Loucy (cell line): Measurements from ENCODE around the gene MINDY4.

Source experiments
- H2AFZ ChIP-seq: fragments of 200-600 bp; sonication (generic); 2 replicates; pipeline ENCODE4 v1.6.0; 2016; ENCODE audit warnings: antibody characterized with exemption, mild to moderate bottlenecking, low read length, moderate library complexity
- H3F3A ChIP-seq: fragments of 200-600 bp; 2 replicates; pipeline ENCODE4 v1.6.0; 2016; ENCODE audit warnings: antibody characterized with exemption, low read depth, mild to moderate bottlenecking
- H3K27me3 ChIP-seq: fragments of 200-600 bp; sonication (generic); 2 replicates; pipeline ENCODE4 v1.6.1; 2014; ENCODE audit warnings: low read length, mild to moderate bottlenecking; ENCODE audit not compliant: insufficient read depth, poor library complexity, severe bottlenecking
- H3K36me3 ChIP-seq: fragments of 200-600 bp; sonication (generic); 2 replicates; pipeline ENCODE4 v1.6.1; 2016; ENCODE audit warnings: low read length; ENCODE audit not compliant: insufficient read depth
- H3K4me1 ChIP-seq: fragments of 200-600 bp; sonication (generic); 2 replicates; pipeline ENCODE4 v1.5.1; 2014; ENCODE audit warnings: low read length, mild to moderate bottlenecking; ENCODE audit not compliant: insufficient read depth, poor library complexity, severe bottlenecking
- H3K4me2 ChIP-seq: fragments of 200-600 bp; sonication (generic); 2 replicates; pipeline ENCODE4 v1.6.0; 2014; ENCODE audit warnings: antibody characterized with exemption, low read length, low read depth, mild to moderate bottlenecking; ENCODE audit not compliant: poor library complexity, severe bottlenecking
- H3K4me3 ChIP-seq: fragments of 200-600 bp; sonication (generic); 2 replicates; pipeline ENCODE4 v1.5.1; 2014; ENCODE audit warnings: low read length, mild to moderate bottlenecking, mixed read lengths; ENCODE audit not compliant: poor library complexity, severe bottlenecking
- H3K79me2 ChIP-seq: fragments of 200-600 bp; sonication (generic); 2 replicates; pipeline ENCODE4 v1.6.1; 2014; ENCODE audit warnings: low read length; ENCODE audit not compliant: insufficient read depth
- H3K9ac ChIP-seq: fragments of 200-600 bp; sonication (generic); 2 replicates; pipeline ENCODE4 v1.6.0; 2014; ENCODE audit warnings: mild to moderate bottlenecking, low read depth, low read length, moderate library complexity; ENCODE audit not compliant: poor library complexity, severe bottlenecking
- H3K9me2 ChIP-seq: fragments of 200-600 bp; sonication (generic); replicated peaks from 2 replicates; pipeline ENCODE4 v1.6.1; 2016; ENCODE audit warnings: low read depth, low read length, mixed read lengths
- H3K9me3 ChIP-seq: fragments of 200-600 bp; sonication (generic); 2 replicates; pipeline ENCODE4 v1.6.1; 2014; ENCODE audit warnings: mild to moderate bottlenecking, antibody characterized with exemption, low read length, low read depth; ENCODE audit not compliant: insufficient read depth
- H4K20me1 ChIP-seq: fragments of 200-600 bp; sonication (generic); 2 replicates; pipeline ENCODE4 v1.6.0; 2014; ENCODE audit warnings: antibody characterized with exemption, low read length, mild to moderate bottlenecking; ENCODE audit not compliant: insufficient read depth, poor library complexity, severe bottlenecking
- CTCF ChIP-seq: fragments of 200-600 bp; sonication (generic); conservative IDR thresholded peaks from 2 replicates; pipeline ENCODE4 v1.5.1; 2014; ENCODE audit warnings: mild to moderate bottlenecking, antibody characterized with exemption, low read length
- EZH2phosphoT487 ChIP-seq: fragments of 200-600 bp; IDR thresholded peaks from 2 replicates; pipeline ENCODE4 v1.6.1; 2018; ENCODE audit warnings: antibody characterized with exemption, mild to moderate bottlenecking, moderate library complexity, borderline replicate concordance

Gene MINDY4

DNA sequence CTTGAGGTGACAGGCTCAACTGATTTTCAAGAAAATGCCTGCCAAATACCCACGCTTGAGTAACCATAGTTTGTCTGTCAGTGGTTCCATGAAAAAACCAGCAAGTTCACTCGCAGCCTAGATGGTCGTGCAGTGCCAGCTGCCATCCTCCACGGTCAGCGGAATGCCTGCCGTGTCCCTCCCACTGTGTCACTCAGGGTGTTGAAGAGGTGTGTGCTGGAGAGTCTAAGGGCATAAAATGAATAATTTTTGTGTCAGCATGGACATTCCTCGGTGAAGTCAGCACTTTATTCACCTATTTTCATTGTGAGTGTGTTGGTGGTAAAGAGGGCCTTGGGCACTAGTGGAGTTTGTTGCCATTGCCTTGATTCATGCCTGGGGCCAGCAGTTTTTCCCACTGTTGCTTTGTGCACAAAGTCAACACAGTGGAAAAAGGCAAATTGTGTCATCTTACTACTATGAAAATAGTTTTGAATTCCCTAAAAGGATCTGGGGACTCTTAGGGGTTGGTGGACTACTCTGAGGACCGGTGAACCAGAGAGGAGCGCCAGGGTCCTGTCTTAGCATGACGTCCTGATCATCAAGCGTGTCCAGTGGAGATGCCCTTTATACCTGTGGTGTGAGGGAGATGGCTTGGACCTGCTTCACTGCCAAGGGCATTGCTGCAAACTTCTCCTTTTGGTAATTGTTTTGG is 17.6 kb downstream of the MINDY4 start:
- no peak overlapping the region for H3K4me2 ChIP-seq
- no peak overlapping the region for H3K9ac ChIP-seq
- no peaks in the 10 kb centered on the region for H3K36me3 ChIP-seq
- no peaks in the 10 kb centered on the region for H3K4me1 ChIP-seq
- no peaks in the 10 kb centered on the region for H4K20me1 ChIP-seq
- TF ChIP-seq EZH2phosphoT487 (no peak), CTCF (no peak)
- no peaks in the 10 kb centered on the region for H3K9me3 ChIP-seq
- H3K4me3 ChIP-seq: no peak overlapping the region
- no peaks in the 10 kb centered on the region for H3K27me3 ChIP-seq
- H3F3A ChIP-seq: no peaks in the 10 kb centered on the region
- no peak overlapping the region for H2AFZ ChIP-seq
- H3K79me2 ChIP-seq: no peaks in the 10 kb centered on the region
- no peaks in the 10 kb centered on the region for H3K9me2 ChIP-seq

GRCh38 chr7:30789334-30789711 is 18.1 kb downstream of the MINDY4 start:
- H3K9me3 ChIP-seq: no peaks in the 10 kb centered on the region
- H3K4me3 ChIP-seq: no peak overlapping the region
- no peak for TF ChIP-seq EZH2phosphoT487
- no peak for TF ChIP-seq CTCF
- no peak overlapping the region for H2AFZ ChIP-seq
- H3F3A ChIP-seq: no peaks in the 10 kb centered on the region
- no peak overlapping the region for H3K9ac ChIP-seq
- no peak overlapping the region for H3K4me2 ChIP-seq
- H4K20me1 ChIP-seq: no peaks in the 10 kb centered on the region
- no peaks in the 10 kb centered on the region for H3K79me2 ChIP-seq
- H3K27me3 ChIP-seq: no peaks in the 10 kb centered on the region
- no peaks in the 10 kb centered on the region for H3K4me1 ChIP-seq
- no peaks in the 10 kb centered on the region for H3K9me2 ChIP-seq
- H3K36me3 ChIP-seq: no peaks in the 10 kb centered on the region

- no peaks in the 10 kb centered on the region for H3K9me2 ChIP-seq
- H3K9me3 ChIP-seq: no peaks in the 10 kb centered on the region
- H3K9ac ChIP-seq: no peak overlapping the region
- H3K4me2 ChIP-seq: no peak overlapping the region
- H3K79me2 ChIP-seq: no peaks in the 10 kb centered on the region
- H4K20me1 ChIP-seq: no peaks in the 10 kb centered on the region
- H3K4me1 ChIP-seq: no peaks in the 10 kb centered on the region
- H3K27me3 ChIP-seq: no peaks in the 10 kb centered on the region
- H3K4me3 ChIP-seq: no peak overlapping the region
- no peaks in the 10 kb centered on the region for H3K36me3 ChIP-seq
- no peaks in the 10 kb centered on the region for H3F3A ChIP-seq
- TF ChIP-seq EZH2phosphoT487 (no peak), CTCF (no peak)
- no peak overlapping the region for H2AFZ ChIP-seq
Measured at GRCh38 chr7:30790356-30790755, 19.1 kb downstream of the MINDY4 start.
